H1 (cell line): ENCODE results near the gene KDM6A. TPM values are rescaled to one million over a fixed set of nuclear protein-coding genes. Genes with fewer than 3 reads are reported as not detected.
"Not testable (repeated sequence)": the region's sequence is repeated elsewhere in the genome, so short reads cannot be mapped to it uniquely, and the experiment has no call there.

Source experiments
- CTCF ChIA-PET: fragments of 300-600 bp; sonication (Branson Sonifier 250); formaldehyde crosslinking; loops from one replicate; lab custom pipeline; 2021; ENCODE audit not compliant: partially characterized antibody; lab: Charles Lee
- POLR2A ChIA-PET: fragments of 300-600 bp; sonication (Branson Sonifier 250); formaldehyde crosslinking; loops from one replicate; lab custom pipeline; 2021; ENCODE audit warnings: inconsistent platforms; ENCODE audit not compliant: partially characterized antibody; lab: Charles Lee
- DNase-seq, 2 experiments: peaks; one replicate each; pipeline versions ENCODE4 v3.0.0 to v3.0.0-alpha.2; 2010 to 2022; ENCODE audit warnings: low spot score in 2 of 2, low read depth in 1 of 2, mixed read lengths in 1 of 2
- FAIRE-seq: peaks from 2 replicates; lab custom pipeline; 2011; peaks lifted over from hg19 to GRCh38; lab: Jason Lieb, UNC
- H2AFZ ChIP-seq: 2 replicates; pipeline ENCODE4 v1.8.1; 2012; ENCODE audit warnings: low read length, inconsistent platforms
- H2AK5ac ChIP-seq: 2 replicates; pipeline ENCODE4 v1.6.1; 2013; ENCODE audit warnings: low read depth, low read length
- H2BK120ac ChIP-seq: replicated peaks from 2 replicates; pipeline ENCODE3; 2013; ENCODE audit warnings: low read depth, low read length, inconsistent platforms
- H2BK12ac ChIP-seq: 2 replicates; pipeline ENCODE4 v1.6.1; 2013; ENCODE audit warnings: low read depth, low read length
- H2BK15ac ChIP-seq: 2 replicates; pipeline ENCODE4 v1.6.1; 2013; ENCODE audit warnings: low read length
- H2BK20ac ChIP-seq: 2 replicates; pipeline ENCODE4 v1.6.1; 2013; ENCODE audit warnings: low read length
- H2BK5ac ChIP-seq: 2 replicates; pipeline ENCODE4 v1.6.1; 2013; ENCODE audit warnings: low read depth, low read length
- H3K14ac ChIP-seq: 2 replicates; pipeline ENCODE4 v1.6.1; 2013; ENCODE audit warnings: inconsistent platforms; ENCODE audit not compliant: insufficient read length
- H3K18ac ChIP-seq: 2 replicates; pipeline ENCODE4 v1.6.1; 2013; ENCODE audit warnings: low read length; ENCODE audit errors: extremely low read depth
- H3K23ac ChIP-seq: 2 replicates; pipeline ENCODE4 v1.6.1; 2013; ENCODE audit warnings: inconsistent platforms; ENCODE audit not compliant: insufficient read length
- H3K23me2 ChIP-seq: 2 replicates; pipeline ENCODE4 v1.6.1; 2013; ENCODE audit warnings: low read depth, low read length
- H3K27ac ChIP-seq: 2 replicates; pipeline ENCODE4 v1.6.1; 2011; ENCODE audit warnings: low read depth, low read length, inconsistent platforms
- H3K27me3 ChIP-seq, 4 experiments: replicated peaks in 1 of 4; 1 replicate in 1 of 4; 2 replicates in 3 of 4; pipeline versions ENCODE4 v1.6.1 to v1.8.1; 2011 to 2013; ENCODE audit warnings: low read length in 3 of 4, mild to moderate bottlenecking in 3 of 4, inconsistent platforms in 2 of 4, mixed read lengths in 2 of 4, moderate library complexity in 1 of 4; ENCODE audit not compliant: control insufficient read depth in 3 of 4, insufficient read depth in 3 of 4; ENCODE audit errors: extremely low read depth in 1 of 4
- H3K36me3 ChIP-seq, 4 experiments: 2 replicates each; pipeline versions ENCODE4 v1.6.1 to v1.8.1; 2011 to 2013; ENCODE audit warnings: mild to moderate bottlenecking in 4 of 4, low read length in 3 of 4, moderate library complexity in 2 of 4, control low read depth in 1 of 4, inconsistent platforms in 1 of 4; ENCODE audit not compliant: insufficient read depth in 4 of 4, control insufficient read depth in 2 of 4
- H3K4ac ChIP-seq: replicated peaks from 2 replicates; pipeline ENCODE3; 2013; ENCODE audit warnings: low read length, low read depth, mixed read lengths, inconsistent platforms; ENCODE audit not compliant: insufficient read length
- H3K4me1 ChIP-seq, 4 experiments: replicated peaks in 1 of 4; 1 replicate in 1 of 4; 2 replicates in 3 of 4; pipeline versions ENCODE4 v1.6.1 to v1.8.1; 2011 to 2013; ENCODE audit warnings: low read length in 3 of 4, inconsistent platforms in 2 of 4, mixed read lengths in 1 of 4; ENCODE audit not compliant: insufficient read depth in 4 of 4, control insufficient read depth in 3 of 4
- H3K4me2 ChIP-seq, 2 experiments: 2 replicates each; pipeline versions ENCODE4 v1.6.1 to v1.8.1; 2011 to 2013; ENCODE audit warnings: low read depth in 2 of 2, low read length in 2 of 2, control low read depth in 1 of 2, inconsistent platforms in 1 of 2, mild to moderate bottlenecking in 1 of 2; ENCODE audit not compliant: insufficient read depth in 1 of 2
- H3K4me3 ChIP-seq, 4 experiments: fragments of 200-600, 300-600 bp in 1 of 4; sonication (generic), shearing (Covaris generic), sonication (Bioruptor Twin) in 1 of 4; 2 replicates each; pipeline versions ENCODE4 v1.5.1 to v1.8.1; 2011 to 2016; ENCODE audit warnings: low read length in 4 of 4, low read depth in 3 of 4, control low read depth in 2 of 4, inconsistent platforms in 2 of 4, mild to moderate bottlenecking in 2 of 4, mixed read lengths in 1 of 4, moderate library complexity in 1 of 4; ENCODE audit not compliant: insufficient read depth in 2 of 4; ENCODE audit errors: extremely low read depth in 1 of 4
- H3K56ac ChIP-seq: replicated peaks from 2 replicates; pipeline ENCODE3; 2013; ENCODE audit warnings: low read depth, mild to moderate bottlenecking, mixed read lengths, low read length, inconsistent platforms; ENCODE audit not compliant: insufficient read length
- H3K79me1 ChIP-seq: 2 replicates; pipeline ENCODE4 v1.6.1; 2013; ENCODE audit warnings: low read depth, low read length, control low read depth
- H3K79me2 ChIP-seq, 2 experiments: 2 replicates each; pipeline versions ENCODE4 v1.6.1 to v1.8.1; 2012 to 2013; ENCODE audit warnings: low read length in 2 of 2, mild to moderate bottlenecking in 2 of 2, inconsistent platforms in 1 of 2; ENCODE audit not compliant: insufficient read depth in 2 of 2, control insufficient read depth in 1 of 2
- H3K9ac ChIP-seq, 4 experiments: replicated peaks in 1 of 4; 1 replicate in 1 of 4; 2 replicates in 3 of 4; pipeline versions ENCODE4 v1.6.1 to v1.8.1; 2011 to 2013; ENCODE audit warnings: low read depth in 3 of 4, low read length in 3 of 4, control low read depth in 2 of 4, mild to moderate bottlenecking in 2 of 4, moderate library complexity in 2 of 4, inconsistent platforms in 1 of 4; ENCODE audit errors: extremely low read depth in 1 of 4
- H3K9me3 ChIP-seq, 2 experiments: 2 replicates each; pipeline versions ENCODE4 v1.6.1 to v1.8.1; 2012 to 2013; ENCODE audit warnings: mild to moderate bottlenecking in 2 of 2, moderate library complexity in 2 of 2, control low read depth in 1 of 2, inconsistent platforms in 1 of 2, low read depth in 1 of 2, low read length in 1 of 2, mixed read lengths in 1 of 2; ENCODE audit not compliant: insufficient read depth in 2 of 2
- H4K20me1 ChIP-seq, 2 experiments: replicated peaks in 1 of 2; 2 replicates each; pipeline versions ENCODE3 to v1.8.1; 2011 to 2013; ENCODE audit warnings: inconsistent platforms in 2 of 2, low read length in 2 of 2, mild to moderate bottlenecking in 1 of 2; ENCODE audit not compliant: insufficient read depth in 2 of 2, control insufficient read depth in 1 of 2
- H4K5ac ChIP-seq: 2 replicates; pipeline ENCODE4 v1.6.1; 2013; ENCODE audit warnings: low read length, low read depth, mixed read lengths, inconsistent platforms; ENCODE audit not compliant: insufficient read length
- H4K8ac ChIP-seq: 2 replicates; pipeline ENCODE4 v1.8.0; 2013; ENCODE audit warnings: mild to moderate bottlenecking, moderate library complexity, low read length, inconsistent platforms; ENCODE audit not compliant: insufficient read depth; ENCODE audit errors: extremely low read depth
- H4K91ac ChIP-seq: replicated peaks from 2 replicates; pipeline ENCODE3; 2013; ENCODE audit warnings: low read length, mixed read lengths, inconsistent platforms; ENCODE audit not compliant: insufficient read length
- WGBS, 2 experiments: shearing (Covaris generic) in 1 of 2; methylation state at CpG; one replicate each; pipeline versions ENCODE4 v1.1.6 to v1.1.7; 2013 to 2015; ENCODE audit warnings: low lambda C conversion rate in 2 of 2, mixed read lengths in 2 of 2, inconsistent platforms in 1 of 2, low coverage in 1 of 2, missing lambda C conversion rate in 1 of 2; ENCODE audit not compliant: insufficient replicate concordance in 2 of 2, insufficient coverage in 1 of 2, insufficient read length in 1 of 2; ENCODE audit errors: extremely low coverage in 1 of 2, missing lambda C conversion rate in 1 of 2; 5-methylcytosine and 5-hydroxymethylcytosine counted together
- polyA plus RNA-seq, 7 experiments: library from polyadenylated mRNA; depleted of rRNA in 3 of 7; stranded (reverse) in 5 of 7; unstranded in 2 of 7; fragments of >200 nt in 5 of 7; fragments of 200-250 nt in 2 of 7; gene quantifications; 1 replicate in 5 of 7; 2 replicates in 1 of 7; 4 replicates in 1 of 7; pipeline versions ENCODE4 v1.2.1 to v1.2.3, GENCODE V29; 2011 to 2013; ENCODE audit warnings: missing spikeins in 2 of 7, mixed read lengths in 2 of 7
- total RNA-seq: library from RNA; stranded (reverse); fragmentation: NEBNext Ultra II Directional; extraction: Animal tissue kit (Norgen Biotek cat#: 25700); gene quantifications from 2 replicates; pipeline ENCODE4 v1.2.1, GENCODE V29; 2021

The KDM6A gene
- total and polyA plus RNA-seq, 2 of the 8 experiments (the other 6 are each of a cell fraction or from before 2014, with no cell fraction given): 43.5 to 58.4 TPM

GRCh38 chrX:44890687-44891086, 17.7 kb downstream of the KDM6A start:
- H3K9ac ChIP-seq, H2BK15ac ChIP-seq, H3K27ac ChIP-seq, H4K20me1 ChIP-seq, H2AK5ac ChIP-seq, H3K79me1 ChIP-seq, CTCF ChIA-PET, H3K4me1 ChIP-seq, H3K4me3 ChIP-seq, H2AFZ ChIP-seq, H4K5ac ChIP-seq, H3K14ac ChIP-seq, H4K8ac ChIP-seq, H3K18ac ChIP-seq, H3K27me3 ChIP-seq, DNase-seq, POLR2A ChIA-PET, H2BK5ac ChIP-seq, H3K4me2 ChIP-seq, H3K36me3 ChIP-seq, H2BK20ac ChIP-seq, H3K4ac ChIP-seq, H2BK120ac ChIP-seq, H4K91ac ChIP-seq, H2BK12ac ChIP-seq, H3K23me2 ChIP-seq, H3K56ac ChIP-seq, H3K23ac ChIP-seq, FAIRE-seq, H3K9me3 ChIP-seq: not testable (repeated sequence)
- peaks cover 3 to 96% of the 10 kb centered on the region in 2 experiments; a peak in 3 of 4 replicates for H3K79me2 ChIP-seq
- WGBS, 2 experiments: 90% methylated on average over 8 of the region's 10 CpGs; no CpG with 5 or more reads in 1 of the 2 experiments
